Cardiac ventricle fibroblast (primary cell): ENCODE results near the gene DEFB124. TPM values are rescaled to one million over a fixed set of nuclear protein-coding genes. Genes with fewer than 3 reads are reported as not detected.

Experiments used
- total RNA-seq: library from RNA; depleted of rRNA; stranded (reverse); fragments of >200 nt; gene quantifications from 2 replicates; pipeline ENCODE4 v1.2.3, GENCODE V29; 2015

DEFB124 gene
- not detected in 2 replicates for total RNA-seq

GRCh38 chr20:31474758-31475427 is at the start of gene DEFB124, which contains the start of gene REM1:
Gene DEFB124, minus strand, starts transcription at chr20:31475127. Its CDS starts 2,114 bp downstream, at chr20:31473013.
Gene REM1, plus strand, starts transcription at chr20:31475288. Its CDS starts 1,158 bp downstream, at chr20:31476446.

GRCh38 chr20:31514154-31515071 is 39.5 kb upstream of the DEFB124 start, which contains the start of gene HM13:
Gene HM13, plus strand, starts transcription at chr20:31514442. Its CDS starts 110 bp downstream, at chr20:31514552.

DNA sequence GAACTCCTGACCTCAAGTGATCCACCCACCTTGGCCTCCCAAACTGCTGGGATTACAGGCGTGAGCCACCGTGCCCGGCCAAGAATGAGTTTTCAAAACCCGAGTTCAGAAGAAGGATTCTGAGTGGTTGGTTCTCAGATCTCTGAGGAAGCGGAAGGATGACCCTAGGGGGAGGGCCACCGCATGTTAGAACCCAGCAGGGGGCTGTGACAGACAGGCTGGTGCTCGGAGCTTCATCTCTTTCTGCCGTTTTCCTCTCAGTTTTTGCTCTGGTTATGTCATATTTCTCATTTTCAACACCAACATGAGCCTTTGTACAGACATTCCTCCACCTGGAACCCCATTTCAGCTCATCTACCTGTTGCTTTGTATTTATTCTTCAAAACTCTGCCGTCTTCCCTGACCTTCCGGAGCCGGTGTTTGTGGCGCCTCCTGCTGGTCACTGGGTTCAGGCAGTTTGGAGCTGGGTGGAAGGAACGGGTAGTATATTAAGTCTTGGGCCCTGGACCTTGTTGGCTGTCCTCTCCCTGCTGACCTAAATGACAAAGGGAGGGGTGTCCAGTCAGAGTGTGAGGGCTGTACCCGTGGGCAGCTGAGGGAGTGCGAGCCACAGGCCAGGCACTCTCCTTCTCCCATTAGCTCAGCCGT is 34.8 kb downstream of the DEFB124 start, which contains the start of gene DEFB123:
Gene DEFB123 (plus strand): TSS at position 621 of the 648 bp plus-strand sequence. CDS start 67 bp downstream, outside the sequence.

Other genes with a start within 250 kb of the DEFB124 start
- gene DEFB115, start 217.5 kb downstream of the DEFB124 start, total RNA-seq = not detected in 2 replicates
- gene DEFB116, start 166.5 kb downstream of the DEFB124 start, total RNA-seq = not detected in 2 replicates
- not detected in 2 replicates for gene DEFB118, start 106.5 kb downstream of the DEFB124 start, total RNA-seq
- not detected in 2 replicates for gene DEFB119, start 84.5 kb downstream of the DEFB124 start, total RNA-seq
- gene DEFB121, start 68.9 kb downstream of the DEFB124 start, total RNA-seq = not detected in 2 replicates
- not detected in 2 replicates for gene DEFB123, start 34.5 kb downstream of the DEFB124 start, total RNA-seq
- 0.44 and 1.2 TPM in 2 replicates for gene REM1, start 161 bp upstream of the DEFB124 start, total RNA-seq
- gene HM13, start 39.3 kb upstream of the DEFB124 start, total RNA-seq = 126 and 143 TPM in 2 replicates
- gene ID1, start 130.2 kb upstream of the DEFB124 start, total RNA-seq = 277 and 305 TPM in 2 replicates
- not detected in 2 replicates for gene COX4I2, start 162.8 kb upstream of the DEFB124 start, total RNA-seq
- 61.6 and 72.2 TPM in 2 replicates for gene BCL2L1, start 247.7 kb upstream of the DEFB124 start, total RNA-seq